Measurements from ENCODE around the gene SMYD1.

DNA sequence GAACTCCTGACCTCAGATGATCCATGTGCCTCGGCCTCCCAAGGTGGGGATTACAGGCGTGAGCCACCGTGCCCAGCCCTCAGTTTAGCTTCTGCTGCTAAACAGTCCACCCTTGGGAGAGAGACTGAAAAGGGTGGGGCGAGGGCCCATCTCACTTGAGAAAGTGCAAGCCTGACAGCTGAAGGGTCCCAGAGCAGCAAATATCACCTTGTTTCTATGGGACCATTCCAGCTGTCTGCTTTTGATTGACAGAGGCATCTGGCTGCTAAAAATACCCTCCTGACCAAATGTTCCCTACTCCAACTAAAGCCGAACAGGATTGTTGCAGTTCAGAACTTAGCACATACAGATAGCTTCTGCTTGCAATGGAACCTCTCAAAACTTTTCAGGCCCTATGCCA, 436 bp upstream of the SMYD1 start:
- TF ChIP-seq, protein P1, sequence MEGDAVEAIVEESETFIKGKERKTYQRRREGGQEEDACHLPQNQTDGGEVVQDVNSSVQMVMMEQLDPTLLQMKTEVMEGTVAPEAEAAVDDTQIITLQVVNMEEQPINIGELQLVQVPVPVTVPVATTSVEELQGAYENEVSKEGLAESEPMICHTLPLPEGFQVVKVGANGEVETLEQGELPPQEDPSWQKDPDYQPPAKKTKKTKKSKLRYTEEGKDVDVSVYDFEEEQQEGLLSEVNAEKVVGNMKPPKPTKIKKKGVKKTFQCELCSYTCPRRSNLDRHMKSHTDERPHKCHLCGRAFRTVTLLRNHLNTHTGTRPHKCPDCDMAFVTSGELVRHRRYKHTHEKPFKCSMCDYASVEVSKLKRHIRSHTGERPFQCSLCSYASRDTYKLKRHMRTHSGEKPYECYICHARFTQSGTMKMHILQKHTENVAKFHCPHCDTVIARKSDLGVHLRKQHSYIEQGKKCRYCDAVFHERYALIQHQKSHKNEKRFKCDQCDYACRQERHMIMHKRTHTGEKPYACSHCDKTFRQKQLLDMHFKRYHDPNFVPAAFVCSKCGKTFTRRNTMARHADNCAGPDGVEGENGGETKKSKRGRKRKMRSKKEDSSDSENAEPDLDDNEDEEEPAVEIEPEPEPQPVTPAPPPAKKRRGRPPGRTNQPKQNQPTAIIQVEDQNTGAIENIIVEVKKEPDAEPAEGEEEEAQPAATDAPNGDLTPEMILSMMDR (IDR thresholded peaks at IDR 0.05) = no peak
- no peak for TF ChIP-seq EZH2phosphoT487 (IDR thresholded peaks at IDR 0.05)

Data from neural progenitor cell (in vitro differentiated cells).